NCI-H226 (cell line): ENCODE data around the gene SLC34A1.
"Not testable (repeated sequence)": the region's sequence is repeated elsewhere in the genome, so short reads cannot be mapped to it uniquely, and the experiment has no call there.

Source experiments
- DNase-seq: peaks from one replicate; pipeline ENCODE4 v3.0.0-alpha.2; 2015

Gene SLC34A1

DNA sequence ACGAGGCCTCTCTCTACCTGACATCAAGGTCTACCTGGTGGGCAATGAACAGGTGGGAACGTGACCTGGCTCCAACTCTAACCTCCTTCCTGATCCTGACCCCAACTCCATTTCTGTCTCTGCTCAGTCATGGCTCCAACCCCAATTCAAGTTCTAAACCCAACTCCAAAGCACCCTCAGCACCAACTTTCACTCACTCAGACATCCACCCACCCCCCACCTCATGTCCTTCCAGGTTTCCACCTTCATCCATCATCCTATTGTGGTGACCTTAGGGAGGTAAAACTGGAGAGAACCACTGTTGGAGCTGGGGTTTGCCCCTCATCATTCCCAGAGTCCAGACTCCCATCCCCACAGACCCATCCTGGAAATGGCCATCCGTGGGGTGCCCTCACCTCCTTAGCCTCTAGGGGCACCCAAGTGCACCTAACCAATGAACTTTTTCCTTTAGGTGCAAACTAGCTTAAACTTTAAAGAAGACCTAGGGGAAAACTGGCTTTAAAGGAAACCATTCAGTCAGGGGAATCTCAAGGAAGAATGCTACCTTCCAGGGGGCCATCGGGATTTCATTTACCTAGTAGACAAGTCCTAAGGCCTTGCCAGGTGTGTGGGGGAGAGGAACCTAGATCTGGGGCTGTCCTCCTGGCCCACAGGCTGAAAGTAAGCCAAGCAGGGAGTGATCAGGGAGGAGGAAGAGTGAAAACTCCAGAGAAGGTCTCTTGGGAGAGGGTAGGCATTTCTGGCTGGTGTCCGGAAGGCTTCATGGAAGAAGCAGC is 15.2 kb upstream of the SLC34A1 start:
- DNase-seq = peak; percentile 28

DNA sequence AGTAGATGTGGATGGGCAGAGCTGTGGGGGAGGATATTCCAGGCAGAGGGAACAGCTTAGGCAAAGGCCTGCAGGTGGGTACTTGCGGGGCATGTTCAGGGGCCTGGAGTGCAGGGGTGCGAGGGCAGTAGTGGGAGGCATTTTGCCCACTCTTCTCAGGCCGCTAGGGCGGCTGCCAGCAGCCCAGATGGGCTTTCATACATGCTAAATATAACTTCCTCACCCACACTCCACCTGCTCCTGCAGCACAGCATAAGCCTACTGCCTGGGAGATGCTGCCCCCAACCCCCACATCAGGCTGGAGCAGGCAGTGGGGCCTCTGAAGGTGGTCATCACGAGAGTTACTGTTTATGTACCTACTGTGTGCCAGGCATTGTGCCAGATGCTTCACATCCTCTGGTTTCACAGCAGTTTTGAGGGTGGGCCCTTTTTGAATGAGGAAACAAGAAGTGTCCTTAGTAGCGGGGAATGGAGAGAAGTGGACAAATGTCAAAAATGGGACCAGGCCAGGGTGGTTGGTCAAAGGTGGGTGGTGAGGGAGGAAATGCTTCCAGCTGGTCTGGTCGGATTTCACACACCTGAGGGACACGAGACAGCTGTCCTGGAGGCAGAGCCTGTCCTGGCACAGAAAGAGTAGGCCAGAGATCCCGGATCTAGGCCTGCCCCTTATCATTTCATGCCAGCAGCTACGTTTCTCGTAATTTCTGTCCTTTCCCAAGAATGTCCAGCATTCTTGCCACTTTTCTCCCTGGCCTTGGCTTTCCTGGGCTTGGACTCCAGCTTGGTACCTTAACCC is 14.4 kb upstream of the SLC34A1 start:
- DNase-seq = no peak

DNA sequence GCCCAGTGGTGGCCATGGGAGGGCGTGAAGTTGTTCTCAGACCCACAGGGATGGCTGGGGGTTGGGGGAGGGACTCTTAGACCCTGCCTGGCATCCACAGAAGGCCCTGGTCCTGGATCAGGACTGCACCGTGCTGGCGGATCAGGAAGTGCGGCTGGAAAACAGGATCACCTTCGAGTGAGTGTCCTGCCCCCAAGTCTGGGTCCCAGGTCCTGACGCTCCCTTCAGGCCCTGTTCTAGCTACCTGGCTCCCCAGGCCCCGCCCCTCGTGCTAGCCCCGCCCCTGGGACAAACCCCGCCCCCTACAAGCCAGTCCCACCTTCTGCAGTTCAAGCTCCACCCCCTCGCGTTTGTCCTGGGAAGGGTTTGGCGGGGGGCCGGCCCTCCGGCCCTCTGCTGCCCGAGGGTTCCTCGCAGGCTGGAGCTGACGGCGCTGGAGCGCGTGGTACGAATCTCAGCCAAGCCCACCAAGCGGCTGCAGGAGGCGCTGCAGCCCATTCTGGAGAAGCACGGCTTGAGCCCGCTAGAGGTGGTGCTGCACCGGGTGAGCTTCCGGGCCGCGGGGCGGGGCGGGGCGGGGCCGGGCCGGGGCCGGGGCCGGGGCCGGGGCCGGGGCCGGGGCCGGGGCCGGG is 13.6 kb upstream of the SLC34A1 start:
- peak; percentile 95 for DNase-seq

DNA sequence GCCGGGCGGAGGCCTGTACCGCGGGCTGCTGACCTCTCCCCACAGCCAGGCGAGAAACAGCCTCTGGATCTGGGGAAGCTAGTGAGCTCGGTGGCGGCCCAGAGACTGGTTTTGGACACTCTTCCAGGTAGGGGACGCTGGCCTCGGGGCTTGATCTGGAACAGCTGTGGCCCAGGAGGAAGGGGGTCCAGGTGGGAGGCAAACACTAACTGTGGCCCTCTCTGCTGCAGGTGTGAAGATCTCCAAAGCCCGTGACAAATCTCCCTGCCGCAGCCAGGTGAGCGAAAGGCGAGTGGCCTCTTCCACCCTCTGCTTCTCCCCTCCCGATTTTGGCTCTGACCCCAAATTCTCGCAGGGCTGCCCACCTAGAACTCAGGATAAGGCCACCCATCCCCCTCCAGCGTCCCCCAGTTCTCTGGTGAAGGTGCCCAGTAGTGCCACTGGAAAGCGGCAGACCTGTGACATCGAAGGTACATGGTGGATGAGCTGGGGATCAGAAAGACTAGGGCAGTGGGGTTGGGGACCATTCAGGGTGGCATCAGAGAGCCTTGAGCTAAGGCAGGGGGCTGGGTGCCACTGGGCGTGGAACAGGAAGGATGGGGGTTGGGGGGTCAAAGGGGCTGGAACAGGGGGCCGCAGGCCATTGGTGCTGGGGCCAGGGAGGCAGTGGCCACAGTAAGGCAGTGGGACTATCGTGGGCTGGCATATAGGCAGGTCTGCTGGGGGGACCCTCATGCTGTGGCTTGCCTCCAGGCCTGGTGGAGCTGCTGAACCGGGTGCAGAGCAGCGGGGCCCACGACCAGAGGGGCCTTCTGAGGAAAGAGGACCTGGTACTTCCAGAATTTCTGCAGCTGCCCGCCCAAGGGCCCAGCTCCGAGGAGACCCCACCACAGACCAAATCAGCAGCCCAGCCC is 12.9 kb upstream of the SLC34A1 start:
- DNase-seq = no peak

DNA sequence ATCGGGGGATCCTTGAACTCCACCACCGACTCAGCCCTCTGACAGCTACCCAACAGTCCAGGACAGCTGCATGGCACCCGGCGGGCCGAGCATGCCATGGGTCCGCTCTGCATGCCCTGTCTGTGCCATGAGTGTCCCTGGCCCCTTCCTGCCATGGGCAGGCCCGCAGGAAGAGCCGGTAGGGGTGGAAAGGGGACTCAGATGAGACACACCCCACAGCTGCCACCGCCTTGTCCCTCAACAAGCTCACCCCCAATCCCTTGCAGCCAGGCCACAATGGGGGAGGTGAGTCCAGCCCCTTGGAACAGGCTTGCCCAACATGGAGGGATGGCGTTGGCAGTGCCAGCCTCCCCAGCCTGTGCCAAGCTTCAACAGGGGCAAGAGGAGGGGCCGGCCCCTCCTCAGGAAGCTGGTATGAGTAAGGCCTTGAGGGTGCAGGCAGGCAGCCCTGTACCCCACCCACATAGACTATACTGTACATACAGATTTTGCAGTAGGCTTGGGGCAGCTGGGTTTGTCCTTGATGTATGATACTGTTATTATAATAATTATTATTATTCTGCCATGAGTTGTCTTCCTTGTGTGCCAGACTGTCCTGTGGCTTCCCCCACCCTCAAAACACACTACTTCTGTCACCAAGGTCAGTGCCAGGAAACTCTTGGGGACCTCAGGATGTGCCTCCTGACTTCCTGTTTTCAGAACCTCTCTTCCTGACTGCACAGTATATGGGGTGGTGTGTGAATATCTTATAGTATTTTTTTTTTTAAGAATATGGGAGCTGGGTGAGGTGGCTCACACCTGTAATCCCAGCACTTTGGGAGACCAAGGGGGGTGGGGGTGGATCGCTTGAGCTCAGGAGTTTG is 12.0 kb upstream of the SLC34A1 start:
- DNase-seq = no peak

DNA sequence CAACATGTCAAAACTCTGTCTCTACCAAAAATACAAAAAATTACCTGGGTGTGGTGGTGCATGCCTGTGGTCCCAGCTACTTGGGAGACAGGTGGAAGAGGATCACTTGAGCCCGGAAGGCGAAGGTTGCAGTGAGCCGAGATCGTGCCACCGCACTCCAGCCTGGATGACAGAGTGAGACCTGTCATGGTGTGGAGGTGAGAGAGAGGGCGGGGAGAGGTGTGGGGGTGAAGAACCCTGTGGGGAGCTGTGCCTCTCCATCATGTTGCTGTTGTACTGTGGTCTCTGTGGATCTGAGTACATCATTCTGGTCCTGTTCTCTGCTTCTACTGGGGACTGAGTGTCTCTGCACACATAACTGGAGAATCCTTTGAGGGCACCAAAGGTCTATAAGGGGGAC is 11.3 kb upstream of the SLC34A1 start:
- no peak for DNase-seq

DNA sequence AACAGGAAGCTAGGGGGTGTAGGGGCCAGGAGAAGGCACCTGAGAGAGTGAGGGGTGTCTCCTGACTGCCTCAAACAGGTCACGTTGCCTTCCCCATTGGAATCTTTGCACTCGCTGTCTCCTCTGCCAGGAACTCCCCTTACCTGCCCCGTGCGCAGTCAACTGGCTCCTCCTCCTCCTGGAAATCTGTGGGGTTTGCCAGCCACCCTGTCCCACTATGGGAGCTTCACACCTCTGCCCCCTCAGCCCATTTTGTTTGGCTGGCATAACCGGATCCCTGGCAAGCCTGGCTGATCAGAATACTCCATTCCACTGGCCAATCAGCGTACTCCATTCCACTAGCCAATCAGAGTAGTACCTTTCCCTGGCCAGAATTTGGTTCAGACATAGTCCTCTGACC is 10.4 kb upstream of the SLC34A1 start:
- no peak for DNase-seq

DNA sequence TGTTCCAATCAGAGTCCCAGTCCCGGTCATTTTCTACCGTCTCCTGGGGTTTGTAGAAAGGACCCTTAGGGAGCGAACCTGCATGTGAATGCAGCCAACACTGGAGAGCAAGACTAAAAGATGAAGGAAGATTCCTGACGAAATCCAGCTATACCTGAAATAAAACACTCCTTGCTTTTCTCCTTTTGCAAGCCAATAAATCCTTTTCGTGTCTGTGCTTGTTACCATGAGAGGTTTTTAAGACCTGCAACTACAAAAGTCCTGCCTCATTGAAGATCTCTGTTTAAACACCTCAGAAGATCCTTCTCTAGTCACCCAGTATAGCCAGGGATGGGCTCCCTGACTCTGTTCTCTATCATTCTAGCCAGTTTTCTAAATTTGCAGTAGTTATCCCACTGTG is 10.0 kb upstream of the SLC34A1 start:
- DNase-seq = no peak

DNA sequence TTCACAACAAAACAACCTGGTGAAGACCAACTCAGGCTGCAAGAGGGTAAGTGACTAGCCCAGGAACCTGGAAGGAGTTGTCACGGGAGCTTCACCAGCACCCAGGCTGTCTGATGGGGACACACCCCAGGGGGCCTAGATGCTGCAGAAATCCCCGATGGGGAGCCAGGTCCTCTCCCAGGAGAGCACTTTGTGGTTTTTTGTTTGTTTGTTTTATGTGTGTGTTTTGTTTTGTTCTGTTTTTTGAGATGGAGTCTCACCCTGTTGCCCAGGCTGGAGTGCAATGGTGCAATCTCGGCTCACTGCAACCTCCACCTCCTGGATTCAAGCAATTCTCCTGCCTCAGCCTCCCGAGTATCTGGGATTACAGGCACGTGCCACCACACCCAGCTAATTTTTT is 8.7 kb upstream of the SLC34A1 start:
- not testable (repeated sequence) for DNase-seq

DNA sequence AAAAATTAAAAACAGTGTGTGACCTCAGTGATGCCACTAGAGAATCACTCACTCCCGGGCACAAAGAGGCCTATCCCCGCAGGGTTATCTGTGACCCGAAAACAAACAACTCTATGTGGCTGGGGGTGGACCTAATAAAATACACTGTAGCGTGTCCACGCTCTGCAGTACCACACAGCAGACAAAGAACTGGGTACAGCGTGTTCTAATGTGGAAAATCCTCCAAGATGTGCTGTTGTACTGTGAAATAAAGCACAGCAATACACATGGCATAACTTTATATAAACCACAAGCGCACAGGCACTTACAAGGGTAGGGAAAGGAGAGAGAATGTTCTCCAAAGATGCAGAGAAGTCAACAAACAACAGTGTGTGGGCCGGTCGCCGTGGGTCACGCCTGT is 8.1 kb upstream of the SLC34A1 start:
- DNase-seq = no peak

DNA sequence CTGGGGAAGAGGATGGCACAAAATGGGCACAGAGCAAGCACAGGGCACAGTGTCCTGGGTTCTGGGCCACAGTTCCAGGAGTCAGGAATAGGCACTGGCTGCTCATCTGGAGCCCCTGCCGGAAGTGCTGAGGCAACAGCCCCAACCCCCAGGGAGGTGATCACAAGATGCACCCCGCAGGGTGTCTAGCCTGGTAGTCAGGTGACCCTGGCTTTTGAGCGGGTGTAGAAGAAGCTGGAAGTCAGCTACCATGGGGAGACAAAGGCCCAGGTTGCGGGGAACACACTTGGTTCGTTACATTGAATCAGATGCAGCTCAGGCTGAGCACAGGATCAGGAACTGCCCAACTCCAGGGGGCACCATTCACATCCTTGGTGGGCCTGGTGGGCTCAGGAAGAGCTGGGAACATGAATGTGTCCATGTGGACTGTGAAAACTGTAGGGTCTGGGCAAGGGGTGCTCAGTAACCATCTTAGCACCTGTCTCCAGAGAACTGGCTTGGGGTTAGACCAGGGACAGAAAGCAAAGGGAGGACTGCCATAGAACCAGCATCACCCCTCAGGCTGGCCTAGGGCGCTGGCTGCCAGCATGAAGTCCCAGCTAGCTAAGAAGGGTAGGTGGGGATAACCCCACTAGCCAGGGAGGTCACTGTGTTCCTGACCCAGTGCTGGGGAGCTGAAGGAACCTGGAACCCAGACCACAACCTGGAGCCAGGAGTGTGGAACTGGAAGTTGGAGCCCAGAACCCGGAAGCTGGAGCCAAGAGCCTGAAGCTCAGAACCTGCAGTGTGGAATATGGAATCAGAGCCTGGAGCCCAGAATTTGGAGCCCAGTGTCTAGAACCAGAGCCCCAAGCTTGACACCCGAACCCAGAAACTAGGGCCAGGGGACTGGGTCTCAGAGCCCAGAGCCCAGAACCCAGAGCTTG is 6.1 kb upstream of the SLC34A1 start:
- no peak for DNase-seq

DNA sequence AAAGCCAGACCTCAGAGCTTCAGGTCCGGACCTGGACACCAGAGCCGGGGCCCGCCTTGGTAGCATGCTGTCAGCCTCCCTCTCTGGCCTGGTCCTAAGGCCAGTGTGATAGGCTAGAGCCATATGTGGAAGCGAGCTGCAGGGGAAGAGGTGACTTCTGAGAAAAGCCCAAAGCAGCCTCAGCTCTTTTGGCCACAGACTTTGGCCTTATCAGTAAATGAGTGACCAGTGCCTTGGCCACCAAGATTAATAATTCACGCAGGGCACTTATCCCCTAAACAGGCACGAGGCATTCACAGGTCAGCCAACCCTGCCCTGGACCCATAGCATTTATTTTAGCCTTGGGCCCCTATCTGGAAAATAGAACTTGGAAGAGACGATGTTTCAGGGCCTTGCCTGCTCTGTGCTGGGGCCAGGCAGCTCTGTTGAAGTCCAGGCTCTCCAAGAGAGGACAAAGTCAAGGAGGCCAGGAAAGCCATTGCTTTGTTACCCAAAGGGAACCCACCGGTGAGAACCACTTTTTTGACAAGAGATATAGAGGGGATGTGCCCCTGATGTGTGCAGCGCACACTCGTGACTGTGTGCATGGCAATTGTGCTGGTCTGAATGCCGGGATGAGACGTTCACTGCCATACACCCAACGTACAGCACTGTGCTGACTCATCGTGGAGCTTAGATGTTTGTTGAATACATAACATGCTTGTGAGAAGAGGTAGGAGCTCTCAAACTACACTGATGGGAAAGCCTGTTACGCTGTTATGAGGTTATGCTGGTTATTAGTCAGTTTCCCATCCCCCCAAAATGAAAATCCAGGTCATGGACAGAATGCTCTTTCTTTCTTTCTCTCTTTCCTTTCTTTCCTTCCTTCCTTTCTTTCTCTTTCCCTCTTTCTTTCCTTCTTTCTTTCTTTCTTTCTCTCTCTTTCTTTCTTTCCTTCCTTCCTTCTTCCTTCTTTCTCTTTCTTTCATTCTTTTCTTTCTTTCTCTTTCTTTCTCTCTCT is 5.0 kb upstream of the SLC34A1 start:
- no peak for DNase-seq

DNA sequence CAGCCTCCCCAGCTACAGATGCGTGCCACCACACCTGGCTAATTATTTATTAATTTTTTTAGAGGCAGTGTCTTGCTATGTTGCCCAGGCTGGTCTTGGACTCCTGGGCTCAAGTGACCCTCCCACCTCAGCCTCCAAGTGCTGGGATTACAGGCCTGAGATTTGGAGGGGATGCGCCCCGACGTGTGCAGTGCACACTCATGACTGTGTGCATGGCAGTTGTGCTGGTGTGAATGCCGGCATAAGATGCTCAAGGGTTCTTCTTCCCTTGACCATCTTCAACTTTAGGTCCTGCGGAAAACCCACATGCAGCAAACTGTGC is 3.5 kb upstream of the SLC34A1 start:
- DNase-seq = no peak

DNA sequence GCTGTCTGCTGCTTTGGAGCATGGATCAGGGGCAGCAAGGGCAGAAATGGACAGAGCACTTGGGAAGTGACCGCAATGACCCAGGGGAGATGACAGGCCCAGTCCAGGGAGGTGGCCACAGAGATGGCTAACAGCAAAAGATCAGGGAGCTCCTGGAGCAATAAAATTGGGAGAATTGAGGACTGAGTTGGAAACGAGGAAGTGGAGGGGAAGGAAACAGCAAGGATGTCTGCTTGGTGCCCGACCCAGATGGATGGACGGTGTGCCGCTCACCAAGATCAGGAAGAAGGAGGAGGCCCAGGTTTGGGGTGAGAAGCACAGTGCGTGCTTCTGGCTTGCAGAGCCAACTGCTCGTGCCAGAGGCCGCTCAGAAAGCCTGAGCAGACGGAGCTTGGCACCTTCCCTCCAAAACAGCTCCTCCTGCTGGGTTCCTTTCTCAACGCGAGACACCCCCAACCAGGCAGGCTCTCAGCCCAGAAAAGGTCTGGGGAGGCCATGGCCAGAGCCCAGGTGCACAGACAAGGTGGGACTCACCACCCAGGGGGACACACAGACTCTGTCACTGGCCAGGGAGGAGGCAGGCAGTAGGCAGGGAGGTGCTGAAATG is 1.7 kb upstream of the SLC34A1 start:
- no peak for DNase-seq

DNA sequence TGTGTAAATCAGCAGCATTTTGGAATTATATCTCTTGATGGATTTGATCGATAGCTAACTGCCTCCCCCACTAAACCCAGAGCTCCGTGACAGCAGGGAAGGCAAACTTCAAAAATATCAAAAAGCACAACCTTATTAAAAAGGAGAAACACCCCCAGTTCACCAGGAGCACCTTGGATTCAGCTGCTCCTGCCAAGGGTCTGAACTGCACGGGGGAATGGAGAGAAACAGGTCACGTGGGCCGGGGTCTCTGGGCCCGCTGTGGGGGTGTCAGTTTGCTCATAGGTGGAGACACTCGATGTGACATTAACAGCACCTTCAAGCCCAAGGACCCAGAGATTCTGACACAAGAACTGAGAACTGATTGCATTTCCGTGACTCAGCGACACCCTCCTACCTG is 1.1 kb upstream of the SLC34A1 start:
- no peak for DNase-seq

DNA sequence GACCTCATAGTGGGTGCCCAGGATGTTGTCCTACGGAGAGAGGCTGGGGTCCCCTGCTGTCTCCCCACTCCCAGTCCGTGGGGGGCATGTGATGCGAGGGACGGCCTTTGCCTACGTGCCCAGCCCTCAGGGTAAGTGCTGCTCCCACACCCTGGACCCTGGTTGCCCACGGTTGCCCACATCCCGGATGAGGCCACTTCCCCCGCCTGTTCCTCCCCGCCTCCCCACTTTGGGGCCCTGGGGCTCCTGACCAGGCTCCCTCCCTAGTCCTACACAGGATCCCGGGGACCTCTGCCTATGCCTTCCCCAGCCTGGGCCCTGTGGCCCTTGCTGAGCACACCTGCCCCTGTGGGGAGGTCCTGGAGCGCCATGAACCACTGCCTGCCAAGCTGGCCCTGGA is 1.5 kb downstream of the SLC34A1 start:
- no peak for DNase-seq

DNA sequence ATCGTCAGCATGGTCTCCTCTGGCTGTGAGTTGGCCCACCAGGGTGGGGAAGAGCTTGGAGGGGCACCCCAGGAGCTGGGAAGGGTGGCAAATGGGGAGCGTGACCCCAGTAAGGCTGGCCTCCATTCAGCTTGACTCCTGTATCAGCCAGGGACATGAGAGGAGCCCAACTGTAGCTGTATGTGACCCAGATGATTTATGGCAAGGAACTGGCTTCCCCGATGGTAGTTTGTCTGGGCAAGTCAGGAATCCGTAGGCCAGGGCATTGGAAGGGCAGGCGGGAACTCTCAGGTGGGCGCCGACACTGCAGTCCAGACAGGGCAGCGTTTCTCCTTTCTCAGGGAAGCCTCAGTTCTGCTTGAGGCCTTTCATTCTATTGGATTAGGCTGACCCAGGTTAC is 2.3 kb downstream of the SLC34A1 start:
- DNase-seq = no peak

DNA sequence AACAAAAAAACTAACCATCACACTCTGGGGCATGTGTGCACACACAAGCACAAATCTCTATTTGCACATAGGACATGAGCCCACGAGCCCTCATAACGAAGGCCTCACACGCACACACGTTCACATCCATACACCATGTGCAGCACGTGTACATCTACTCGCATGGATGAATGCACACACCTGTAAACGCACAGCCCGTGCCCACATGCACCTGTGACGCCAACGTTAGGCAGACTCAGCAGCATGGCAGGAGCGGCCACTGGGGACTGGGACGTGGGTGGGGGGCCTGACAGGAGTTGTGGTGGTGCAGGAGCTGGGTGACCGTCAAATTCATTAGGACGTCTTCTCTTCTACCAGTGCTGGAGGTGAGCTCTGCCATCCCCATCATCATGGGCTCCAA is 3.2 kb downstream of the SLC34A1 start:
- DNase-seq = no peak

DNA sequence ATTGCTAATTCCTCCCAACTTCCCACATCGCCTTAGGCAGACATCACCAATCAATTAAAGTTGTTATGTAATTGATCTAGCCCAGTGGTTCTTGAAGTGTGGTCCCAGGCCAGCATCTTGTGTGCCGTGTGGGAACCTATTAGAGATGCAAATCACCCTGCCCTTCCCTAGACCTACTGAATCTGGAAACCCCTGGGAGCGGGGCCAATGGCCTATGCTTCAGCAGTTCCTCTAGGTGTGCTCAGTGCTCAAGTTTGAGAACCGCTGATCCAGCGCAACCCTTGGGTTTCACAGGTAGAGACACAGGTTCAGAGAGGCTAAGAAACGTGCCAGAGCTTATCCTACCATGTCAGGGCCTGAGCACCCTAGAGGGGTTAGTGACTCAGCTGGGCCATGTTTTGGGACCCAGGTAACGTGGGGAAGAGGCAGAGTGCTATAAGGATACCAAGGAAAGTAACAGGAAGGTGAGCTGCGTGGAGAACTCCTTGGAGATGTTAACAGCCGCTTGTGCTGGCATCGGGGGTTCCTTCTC is 4.4 kb downstream of the SLC34A1 start:
- DNase-seq = no peak
